K562 (cell line): Measurements from ENCODE around the gene CRLF1. TPM values are rescaled to one million over a fixed set of nuclear protein-coding genes. Genes with fewer than 3 reads are reported as not detected.

Experiments used
- BCLAF1 ChIP-seq, 2 experiments: fragments of 450-650 bp in 1 of 2; IDR thresholded peaks; 2 replicates each; pipeline ENCODE4 v1.6.1; 2011 to 2017; ENCODE audit warnings: low read depth in 2 of 2, antibody characterized with exemption in 1 of 2, borderline replicate concordance in 1 of 2, low read length in 1 of 2, mild to moderate bottlenecking in 1 of 2, mixed read lengths in 1 of 2; ENCODE audit not compliant: control insufficient read depth in 1 of 2
- BMI1 ChIP-seq: fragments of 150-350 bp; IDR thresholded peaks from 2 replicates; pipeline ENCODE4 v1.6.1; 2014; ENCODE audit warnings: low read length
- ILK ChIP-seq: fragments of 450-650 bp; IDR thresholded peaks from 2 replicates; pipeline ENCODE4 v1.6.1; 2016; ENCODE audit warnings: missing genetic modification characterization, low read depth, mild to moderate bottlenecking, missing compliant biosample characterization, moderate library complexity, borderline replicate concordance
- SRSF9 ChIP-seq: fragments of 200-400 bp; formaldehyde crosslinking; IDR thresholded peaks from 2 replicates; pipeline ENCODE4 v1.6.1; 2017; ENCODE audit warnings: low read depth, low read length, borderline replicate concordance
- TFAM ChIP-seq: fragments of 250-450 bp; sonication (Bioruptor Pico); conservative IDR thresholded peaks from 2 replicates; pipeline ENCODE4 v1.5.0; 2021; ENCODE audit warnings: mild to moderate bottlenecking, moderate library complexity
- polyA plus RNA-seq, 8 experiments: library from polyadenylated mRNA; depleted of rRNA in 4 of 8; stranded (reverse) in 5 of 8; unstranded in 3 of 8; fragments of >200 nt; fragmentation: Nextera tagmentation in 2 of 8; fragmentation: Illumina TruSeq in 1 of 8; extraction: Ambion mirVana in 2 of 8; extraction: Trizol in 1 of 8; gene quantifications; 2 replicates each; pipeline versions ENCODE4 v1.2.1 to v1.2.3, GENCODE V29; 2011 to 2014; ENCODE audit warnings: inconsistent platforms in 1 of 8, missing spikeins in 1 of 8
- total RNA-seq, 7 experiments: library from RNA; depleted of rRNA in 6 of 7; stranded (reverse); fragments of >200 nt in 6 of 7; fragmentation: Illumina TruSeq in 2 of 7; extraction: Trizol in 2 of 7; gene quantifications; 2 replicates each; pipeline versions ENCODE4 v1.2.1 to v1.2.3, GENCODE V29; 2011 to 2021; ENCODE audit warnings: low replicate concordance in 1 of 7
- TF ChIP-seq, protein P1 (sequence below), 3 experiments: fragments of 200-800 bp in 1 of 3; sonication (Bioruptor generic) in 1 of 3; sonication (generic) in 1 of 3; formaldehyde crosslinking in 1 of 3; IDR thresholded peaks; 2 replicates each; pipeline versions ENCODE4 v1.6.1 to v1.8.0; 2016 to 2022; ENCODE audit warnings: mild to moderate bottlenecking in 2 of 3, missing compliant biosample characterization in 2 of 3, missing genetic modification characterization in 2 of 3, missing genetic modification reagents in 1 of 3

The CRLF1 gene
- total and polyA plus RNA-seq, 9 of the 15 experiments (the other 6 are each of a cell fraction or from before 2014, with no cell fraction given): 0.85 to 3.6 (median 1.7) TPM

- TF ChIP-seq BCLAF1 (IDR thresholded peaks at IDR 0.05; ENCODE audit: borderline replicate concordance in 1 of 2, control insufficient read depth in 1 of 2, low read depth in 2 of 2, low read length in 1 of 2) (no peak), BMI1 (no peak), TFAM (CRISPR knock-in tag) (no peak), ILK (tag) (no peak), SRSF9 (no peak)
- TF ChIP-seq, protein P1, sequence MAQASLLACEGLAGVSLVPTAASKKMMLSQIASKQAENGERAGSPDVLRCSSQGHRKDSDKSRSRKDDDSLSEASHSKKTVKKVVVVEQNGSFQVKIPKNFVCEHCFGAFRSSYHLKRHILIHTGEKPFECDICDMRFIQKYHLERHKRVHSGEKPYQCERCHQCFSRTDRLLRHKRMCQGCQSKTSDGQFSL (CRISPR knock-in tag; IDR thresholded peaks at IDR 0.05): no peak
- TF ChIP-seq, protein P1 (tag; IDR thresholded peaks at IDR 0.05): no peak
- TF ChIP-seq, all 486 proteins: peak for 0
Measured at GRCh38 chr19:18639706-18640243, 33.2 kb upstream of the CRLF1 start (continued).
